OCI-LY3 (cell line): ENCODE measurements around the gene CYBC1.

Experiments
- H2AFZ ChIP-seq: fragments of 200-600, 300-600 bp; shearing (Covaris generic); 2 replicates; pipeline ENCODE4 v1.6.0; 2014; ENCODE audit warnings: antibody characterized with exemption, low read depth, low read length
- H3K27ac ChIP-seq: fragments of 200-600, 300-600 bp; sonication (generic); 2 replicates; pipeline ENCODE4 v1.5.1; 2014; ENCODE audit warnings: mild to moderate bottlenecking, low read length, moderate library complexity, mixed read lengths
- H3K27me3 ChIP-seq: fragments of 200-600, 300-600 bp; sonication (generic); 2 replicates; pipeline ENCODE4 v1.6.1; 2014; ENCODE audit warnings: low read depth, low read length, mixed read lengths
- H3K36me3 ChIP-seq: fragments of 200-600, 300-600 bp; sonication (generic); replicated peaks from 2 replicates; pipeline ENCODE3; 2014; ENCODE audit warnings: low read depth, low read length, mixed read lengths
- H3K4me1 ChIP-seq: fragments of 300-600, 200-600 bp; sonication (generic); 2 replicates; pipeline ENCODE4 v1.6.1; 2014; ENCODE audit warnings: low read length, mixed read lengths
- H3K4me2 ChIP-seq: fragments of 200-600, 300-600 bp; sonication (generic); 2 replicates; pipeline ENCODE4 v1.6.1; 2014; ENCODE audit warnings: low read length, mixed read lengths
- H3K4me3 ChIP-seq: fragments of 300-600, 200-600 bp; sonication (generic); 2 replicates; pipeline ENCODE4 v1.5.1; 2014; ENCODE audit warnings: antibody characterized with exemption, mild to moderate bottlenecking, low read length, moderate library complexity
- H3K79me2 ChIP-seq: fragments of 300-600, 200-600 bp; shearing (Covaris generic); 2 replicates; pipeline ENCODE4 v1.6.1; 2014; ENCODE audit warnings: mild to moderate bottlenecking, low read length, mixed read lengths
- H3K9ac ChIP-seq: fragments of 300-600, 200-600 bp; shearing (Covaris generic); 2 replicates; pipeline ENCODE4 v1.6.0; 2014; ENCODE audit warnings: mild to moderate bottlenecking, low read length, moderate library complexity
- H3K9me3 ChIP-seq: fragments of 200-600, 300-600 bp; shearing (Covaris generic); 2 replicates; pipeline ENCODE4 v1.6.1; 2014; ENCODE audit warnings: low read length, mixed read lengths; ENCODE audit not compliant: insufficient read depth
- H4K20me1 ChIP-seq: fragments of 200-600, 300-600 bp; sonication (generic); 2 replicates; pipeline ENCODE4 v1.6.1; 2016; ENCODE audit warnings: low read length, mixed read lengths; ENCODE audit not compliant: insufficient read depth
- EZH2phosphoT487 ChIP-seq: fragments of 200-600 bp; shearing (Covaris generic); IDR thresholded peaks from 2 replicates; pipeline ENCODE4 v1.6.1; 2018; ENCODE audit warnings: antibody characterized with exemption, mixed run types, low read depth
- TF ChIP-seq, protein P1 (sequence below): fragments of 200-600, 300-600 bp; sonication (generic); IDR thresholded peaks from 2 replicates; pipeline ENCODE4 v1.5.1; 2014; ENCODE audit warnings: antibody characterized with exemption, low read length, low read depth

The CYBC1 gene

GRCh38 chr17:82439194-82439828, 11.2 kb downstream of the CYBC1 start:
- Histone ChIP-seq H3K9ac (no peak overlapping the region), H3K4me3 (no peak overlapping the region), H3K27me3 (no peaks in the 10 kb centered on the region), H4K20me1 (peaks cover 21% of the 10 kb centered on the region), H3K9me3 (no peaks in the 10 kb centered on the region), H3K4me2 (no peak overlapping the region), H3K27ac (no peak overlapping the region), H2AFZ (no peak overlapping the region), H3K4me1 (peaks cover 16% of the 10 kb centered on the region), H3K79me2 (no peaks in the 10 kb centered on the region; the same call in 1 of the 2 replicates), H3K36me3 (peaks cover 20% of the 10 kb centered on the region)
- TF ChIP-seq, protein P1, sequence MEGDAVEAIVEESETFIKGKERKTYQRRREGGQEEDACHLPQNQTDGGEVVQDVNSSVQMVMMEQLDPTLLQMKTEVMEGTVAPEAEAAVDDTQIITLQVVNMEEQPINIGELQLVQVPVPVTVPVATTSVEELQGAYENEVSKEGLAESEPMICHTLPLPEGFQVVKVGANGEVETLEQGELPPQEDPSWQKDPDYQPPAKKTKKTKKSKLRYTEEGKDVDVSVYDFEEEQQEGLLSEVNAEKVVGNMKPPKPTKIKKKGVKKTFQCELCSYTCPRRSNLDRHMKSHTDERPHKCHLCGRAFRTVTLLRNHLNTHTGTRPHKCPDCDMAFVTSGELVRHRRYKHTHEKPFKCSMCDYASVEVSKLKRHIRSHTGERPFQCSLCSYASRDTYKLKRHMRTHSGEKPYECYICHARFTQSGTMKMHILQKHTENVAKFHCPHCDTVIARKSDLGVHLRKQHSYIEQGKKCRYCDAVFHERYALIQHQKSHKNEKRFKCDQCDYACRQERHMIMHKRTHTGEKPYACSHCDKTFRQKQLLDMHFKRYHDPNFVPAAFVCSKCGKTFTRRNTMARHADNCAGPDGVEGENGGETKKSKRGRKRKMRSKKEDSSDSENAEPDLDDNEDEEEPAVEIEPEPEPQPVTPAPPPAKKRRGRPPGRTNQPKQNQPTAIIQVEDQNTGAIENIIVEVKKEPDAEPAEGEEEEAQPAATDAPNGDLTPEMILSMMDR = no peak
- no peak for TF ChIP-seq EZH2phosphoT487

DNA sequence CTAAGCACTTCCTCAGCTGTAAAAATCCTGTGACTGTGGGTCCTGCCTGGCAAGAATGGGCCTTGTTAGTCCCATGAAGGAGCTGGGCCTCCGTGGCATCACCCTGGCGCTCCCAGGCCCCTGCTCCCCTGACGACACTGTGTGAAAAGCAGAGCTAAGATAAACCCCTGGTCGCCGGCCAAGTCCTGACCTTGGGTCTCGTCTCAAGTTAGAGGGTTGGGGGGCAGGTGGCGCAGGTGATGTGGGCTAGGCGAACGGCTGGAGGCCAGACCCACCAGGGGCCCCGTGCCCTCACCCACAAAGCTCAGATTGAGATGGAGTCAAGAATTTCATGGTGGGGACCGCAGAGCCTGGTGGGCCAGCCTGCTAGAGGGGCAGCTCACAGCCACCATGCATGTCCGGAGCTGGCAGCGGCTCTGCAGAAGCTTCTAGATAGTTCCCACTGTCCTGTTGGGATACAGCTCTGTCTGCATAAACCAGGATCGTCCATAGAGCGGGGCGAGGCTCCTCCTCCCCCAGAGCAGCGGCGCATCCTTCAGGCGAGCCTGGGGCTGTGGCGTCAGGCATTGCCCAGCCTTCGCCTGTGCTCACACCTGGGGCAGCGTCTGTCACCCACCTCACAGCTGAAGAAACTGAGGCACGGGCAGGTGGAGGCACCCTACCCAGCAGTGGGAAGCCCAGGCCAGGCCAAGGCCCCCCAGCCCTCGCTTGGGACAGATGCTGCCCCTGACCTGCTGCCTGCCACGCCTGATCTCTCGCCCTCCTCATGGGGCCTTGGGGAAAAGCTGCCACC, 12.0 kb downstream of the CYBC1 start:
- Histone ChIP-seq H3K27me3 (no peaks in the 10 kb centered on the region), H3K27ac (no peak overlapping the region), H4K20me1 (peaks cover 19% of the 10 kb centered on the region), H3K4me2 (no peak overlapping the region), H3K36me3 (peaks cover 17% of the 10 kb centered on the region), H3K79me2 (no peaks in the 10 kb centered on the region), H3K4me3 (no peak overlapping the region), H3K9ac (no peak overlapping the region), H3K4me1 (peaks cover 20% of the 10 kb centered on the region), H3K9me3 (no peaks in the 10 kb centered on the region), H2AFZ (no peak overlapping the region)
- TF ChIP-seq EZH2phosphoT487 = no peak
- TF ChIP-seq, protein P1 = no peak

GRCh38 chr17:82437325-82437668, 13.3 kb downstream of the CYBC1 start:
- H3K36me3 ChIP-seq = peaks cover 7% of the 10 kb centered on the region
- peaks cover 20% of the 10 kb centered on the region for H3K4me1 ChIP-seq
- TF ChIP-seq, protein P1 = no peak
- no peak for TF ChIP-seq EZH2phosphoT487
- H3K27me3 ChIP-seq = no peaks in the 10 kb centered on the region
- no peaks in the 10 kb centered on the region for H3K9me3 ChIP-seq
- no peak overlapping the region for H3K4me3 ChIP-seq
- no peak overlapping the region for H3K27ac ChIP-seq
- peaks cover 7% of the 10 kb centered on the region; the same call in 1 of the 2 replicates for H4K20me1 ChIP-seq
- no peaks in the 10 kb centered on the region for H3K79me2 ChIP-seq
- no peak overlapping the region for H2AFZ ChIP-seq
- H3K9ac ChIP-seq = no peak overlapping the region
- H3K4me2 ChIP-seq = no peak overlapping the region

GRCh38 chr17:82436601-82437324, 13.8 kb downstream of the CYBC1 start:
- Histone ChIP-seq H3K4me3 (no peak overlapping the region), H3K4me2 (no peak overlapping the region), H3K36me3 (peaks cover 1% of the 10 kb centered on the region), H2AFZ (no peak overlapping the region), H3K9me3 (no peaks in the 10 kb centered on the region), H3K79me2 (no peaks in the 10 kb centered on the region), H4K20me1 (peaks cover 2% of the 10 kb centered on the region; the same call in 1 of the 2 replicates), H3K27me3 (no peaks in the 10 kb centered on the region), H3K9ac (no peak overlapping the region), H3K4me1 (peaks cover 20% of the 10 kb centered on the region), H3K27ac (no peak overlapping the region)
- no peak for TF ChIP-seq EZH2phosphoT487
- TF ChIP-seq, protein P1 = no peak
